LNCAP (cell line): ENCODE results near the gene SARDH.

Experiments
- TF ChIP-seq, protein P1 (sequence below): fragments of 450-650 bp; IDR thresholded peaks from 2 replicates; pipeline ENCODE4 v1.5.1; 2017; ENCODE audit warnings: mild to moderate bottlenecking

SARDH gene

DNA sequence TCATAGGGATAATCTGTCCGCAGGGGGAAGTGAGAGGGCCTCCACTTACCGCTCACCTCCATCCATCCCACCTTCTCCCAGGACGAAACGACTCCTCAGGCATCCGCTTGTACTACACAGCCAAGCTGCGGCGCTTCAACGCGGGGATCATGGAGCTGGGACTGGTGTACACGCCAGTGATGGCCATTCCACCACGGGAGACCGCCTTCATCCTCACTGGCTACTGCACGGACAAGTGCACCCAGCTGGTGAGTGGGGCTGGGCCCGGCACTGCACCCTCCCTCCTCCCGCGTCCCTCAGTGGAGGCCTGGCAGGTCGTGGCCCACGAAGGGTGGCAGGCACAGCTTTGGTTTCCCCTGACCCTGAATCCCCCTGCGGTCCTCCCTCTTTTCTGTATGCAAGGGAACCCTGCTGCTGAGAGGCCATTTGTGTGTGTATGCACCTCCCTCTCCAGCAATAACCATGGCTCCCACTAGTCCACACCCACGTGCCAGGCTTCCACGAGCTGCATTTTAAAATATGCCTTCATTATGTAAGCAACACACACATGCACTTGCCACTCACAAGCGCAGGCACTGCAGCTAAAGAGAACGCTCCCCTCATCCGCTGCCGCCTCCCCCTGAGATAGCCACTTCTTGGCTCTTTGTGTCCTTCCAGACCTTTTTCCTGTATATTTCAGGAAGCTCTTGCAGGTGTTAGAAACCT is 90.2 kb downstream of the SARDH start:
- TF ChIP-seq, protein P1, sequence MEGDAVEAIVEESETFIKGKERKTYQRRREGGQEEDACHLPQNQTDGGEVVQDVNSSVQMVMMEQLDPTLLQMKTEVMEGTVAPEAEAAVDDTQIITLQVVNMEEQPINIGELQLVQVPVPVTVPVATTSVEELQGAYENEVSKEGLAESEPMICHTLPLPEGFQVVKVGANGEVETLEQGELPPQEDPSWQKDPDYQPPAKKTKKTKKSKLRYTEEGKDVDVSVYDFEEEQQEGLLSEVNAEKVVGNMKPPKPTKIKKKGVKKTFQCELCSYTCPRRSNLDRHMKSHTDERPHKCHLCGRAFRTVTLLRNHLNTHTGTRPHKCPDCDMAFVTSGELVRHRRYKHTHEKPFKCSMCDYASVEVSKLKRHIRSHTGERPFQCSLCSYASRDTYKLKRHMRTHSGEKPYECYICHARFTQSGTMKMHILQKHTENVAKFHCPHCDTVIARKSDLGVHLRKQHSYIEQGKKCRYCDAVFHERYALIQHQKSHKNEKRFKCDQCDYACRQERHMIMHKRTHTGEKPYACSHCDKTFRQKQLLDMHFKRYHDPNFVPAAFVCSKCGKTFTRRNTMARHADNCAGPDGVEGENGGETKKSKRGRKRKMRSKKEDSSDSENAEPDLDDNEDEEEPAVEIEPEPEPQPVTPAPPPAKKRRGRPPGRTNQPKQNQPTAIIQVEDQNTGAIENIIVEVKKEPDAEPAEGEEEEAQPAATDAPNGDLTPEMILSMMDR: no peak

DNA sequence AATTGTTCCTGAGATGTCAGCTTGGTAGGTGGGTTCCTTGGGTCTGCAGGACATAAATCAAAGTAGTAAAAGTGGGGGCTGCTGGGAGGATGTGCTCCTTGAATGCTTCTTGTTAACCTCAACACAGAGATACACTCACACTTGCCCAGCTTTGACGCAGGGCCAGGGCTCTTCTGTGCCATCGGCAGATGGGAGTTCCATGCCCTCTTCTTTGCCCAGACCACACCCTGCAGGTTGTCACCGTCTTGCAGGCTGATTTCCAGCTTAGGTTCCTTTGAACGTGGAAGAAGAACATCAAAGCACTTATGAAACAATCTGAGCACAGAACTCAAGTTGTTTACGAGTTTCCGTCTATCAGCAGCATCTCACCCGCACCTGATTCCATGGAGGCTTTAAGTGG is 91.0 kb downstream of the SARDH start:
- TF ChIP-seq, protein P1: no peak

DNA sequence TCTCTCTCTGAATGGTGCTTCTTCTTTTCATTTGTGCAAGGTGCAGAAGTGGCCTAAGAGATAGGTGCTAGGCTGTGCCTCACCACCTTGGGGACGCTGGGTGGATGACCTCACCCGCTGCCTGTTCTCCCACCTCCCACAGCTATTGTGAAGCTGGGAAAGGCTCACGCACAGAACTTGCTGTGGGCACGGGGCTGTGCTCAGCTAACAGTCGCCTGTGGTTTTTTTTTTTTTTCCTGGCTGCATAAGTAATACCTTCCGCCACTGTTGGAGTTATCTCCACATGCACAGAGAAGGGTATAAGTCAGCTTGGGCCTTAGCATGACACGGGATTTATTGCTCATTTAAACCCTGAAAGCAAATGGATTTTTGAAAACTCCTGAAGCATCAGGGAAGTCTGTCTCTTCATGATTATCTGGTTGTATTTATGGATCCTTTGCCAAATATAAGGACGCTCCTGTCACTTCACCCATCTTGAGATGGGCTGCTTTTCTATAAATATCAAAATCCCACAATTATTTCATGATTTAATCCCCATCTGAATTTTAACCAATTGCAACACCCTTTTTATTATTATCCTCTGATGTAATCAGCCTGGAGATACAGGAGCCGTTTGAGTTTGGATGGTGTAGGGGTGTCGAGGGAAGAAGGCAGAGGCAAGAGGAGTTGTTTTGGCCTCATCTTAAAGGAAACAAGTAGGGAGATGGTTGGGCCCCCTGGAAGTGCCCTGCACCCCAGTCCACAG is 93.0 kb downstream of the SARDH start:
- TF ChIP-seq, protein P1: no peak

DNA sequence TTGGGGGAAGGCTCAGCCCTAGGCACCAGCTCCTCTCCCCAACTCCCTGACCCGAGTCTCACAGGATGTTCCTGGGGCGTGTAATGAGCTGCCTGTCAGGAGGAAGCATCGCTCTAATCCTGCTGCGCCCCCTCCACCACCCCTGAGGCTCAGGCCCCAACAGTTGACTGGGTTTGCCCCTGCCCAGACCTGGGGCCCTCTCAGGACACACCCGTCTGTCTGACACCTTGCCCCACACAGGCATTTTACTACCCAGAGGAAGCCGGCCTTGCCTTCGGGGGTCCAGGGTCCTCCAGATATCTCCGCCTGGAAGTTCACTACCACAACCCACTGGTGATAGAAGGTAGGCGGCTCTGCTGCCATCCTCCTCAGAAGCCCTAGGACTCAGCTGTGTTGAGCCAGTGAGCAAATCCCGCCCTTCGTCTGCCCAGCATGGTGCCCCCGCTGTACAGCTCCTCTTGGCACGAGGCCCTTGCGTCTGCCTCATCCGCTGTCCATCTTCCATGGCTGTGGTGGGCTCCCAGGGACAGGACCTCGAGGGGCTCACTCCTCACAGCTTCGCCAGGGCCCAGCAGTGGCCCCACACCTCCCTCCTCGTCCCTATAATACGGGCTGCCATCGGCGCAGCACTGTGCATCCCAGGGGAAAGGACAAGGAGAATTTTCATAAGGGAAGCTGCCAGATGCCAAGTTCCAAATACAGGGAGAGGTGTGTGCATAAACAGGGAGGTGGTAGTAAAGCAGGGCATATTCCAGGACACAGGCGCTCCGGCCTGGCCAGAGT is 94.0 kb downstream of the SARDH start:
- TF ChIP-seq, protein P1: no peak

DNA sequence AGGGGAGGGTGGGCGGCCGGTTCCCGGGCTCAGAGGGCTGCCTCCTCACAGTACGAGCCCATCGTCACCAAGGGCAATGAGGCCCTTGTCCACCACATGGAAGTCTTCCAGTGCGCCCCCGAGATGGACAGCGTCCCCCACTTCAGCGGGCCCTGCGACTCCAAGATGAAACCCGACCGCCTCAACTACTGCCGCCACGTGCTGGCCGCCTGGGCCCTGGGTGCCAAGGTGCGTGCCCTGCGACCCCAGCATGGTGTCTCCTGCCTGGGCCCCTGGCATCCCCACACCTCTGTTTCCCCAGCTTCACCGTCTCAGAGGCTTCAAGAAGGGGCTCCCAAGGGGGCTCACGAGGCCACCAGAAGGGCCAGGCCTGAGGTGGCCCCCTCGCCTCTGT is 94.8 kb downstream of the SARDH start:
- TF ChIP-seq, protein P1: no peak

DNA sequence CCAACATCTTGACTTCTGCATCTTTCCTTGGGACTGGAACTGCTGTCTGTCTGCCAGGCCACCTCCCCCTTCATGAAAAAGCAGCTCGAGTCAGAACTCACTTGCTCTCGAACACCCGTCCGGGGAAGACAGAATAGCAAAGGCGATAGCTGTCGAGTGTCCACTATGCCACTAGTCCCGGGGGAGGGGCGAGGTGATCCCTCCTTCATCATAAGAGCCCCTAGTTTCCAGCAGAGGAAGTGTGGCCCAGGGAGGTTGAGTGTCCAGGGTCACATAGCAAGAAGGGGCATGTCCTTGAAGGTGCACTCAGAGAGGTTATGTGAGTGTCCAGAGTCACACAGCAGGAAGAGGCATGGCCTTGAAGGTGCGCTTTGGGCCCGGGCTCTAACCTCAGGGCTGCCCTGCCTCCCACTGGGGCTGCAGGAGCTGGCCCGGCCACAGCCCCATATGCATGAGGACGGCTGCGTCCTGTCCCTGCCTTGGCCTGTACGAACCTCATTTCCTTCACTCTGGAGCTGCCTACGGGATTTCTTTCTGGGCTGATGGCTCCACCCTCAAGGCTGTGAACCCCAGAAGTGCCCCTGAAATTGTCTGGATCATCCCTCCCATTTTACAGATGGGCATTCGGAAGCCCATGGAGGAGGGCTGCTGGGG is 95.3 kb downstream of the SARDH start:
- TF ChIP-seq, protein P1: no peak
